B cell (primary cell): Measurements from ENCODE around the gene ZNF84. TPM values are rescaled to one million over a fixed set of nuclear protein-coding genes. Genes with fewer than 3 reads are reported as not detected.
A peak's percentile ranks its signal among the peaks of the same experiment; 100 is the strongest.

ENCODE experiments used
- ATAC-seq: fragments of 200-7000 bp; cut with Tn5 transposase; one replicate; pipeline ENCODE4 v1.10.0; 2021; ENCODE audit warnings: low read depth, mild to moderate bottlenecking, moderate number of reproducible peaks, moderate library complexity
- CTCF ChIA-PET: fragments of 350-600 bp; sonication (Branson Sonifier 250); formaldehyde crosslinking; loops from one replicate; lab custom pipeline; 2021; ENCODE audit warnings: antibody characterized with exemption, inconsistent platforms; lab: Charles Lee
- POLR2A ChIA-PET: fragments of 350-600 bp; sonication (Branson Sonifier 250); formaldehyde crosslinking; loops from one replicate; lab custom pipeline; 2021; ENCODE audit warnings: antibody characterized with exemption; lab: Charles Lee
- DNase-seq: peaks from one replicate; pipeline ENCODE4 v3.0.0; 2013
- H2AFZ ChIP-seq: 2 replicates; pipeline ENCODE4 v1.6.1; 2012; ENCODE audit warnings: mild to moderate bottlenecking, low read depth, low read length; ENCODE audit not compliant: insufficient read depth, poor library complexity, severe bottlenecking
- H3K27ac ChIP-seq, 2 donors: 1 replicate in 1 of 2; 2 replicates in 1 of 2; pipeline ENCODE4 v1.5.1; 2012 to 2013; ENCODE audit warnings: low read length in 2 of 2, mild to moderate bottlenecking in 2 of 2, moderate library complexity in 1 of 2
- H3K27me3 ChIP-seq, 4 experiments: fragments of 200-600 bp in 1 of 4; sonication (generic) in 1 of 4; replicated peaks in 1 of 4; 1 replicate in 2 of 4; 2 replicates in 2 of 4; pipeline versions ENCODE4 v1.6.1 to v1.7.0; 2013 to 2016; ENCODE audit warnings: low read length in 3 of 4, mild to moderate bottlenecking in 2 of 4, mixed read lengths in 1 of 4, moderate library complexity in 1 of 4; ENCODE audit not compliant: insufficient read depth in 4 of 4, control insufficient read depth in 3 of 4; ENCODE audit errors: control extremely low read depth in 1 of 4
- H3K36me3 ChIP-seq, 2 experiments: replicated peaks in 1 of 2; 1 replicate in 1 of 2; 2 replicates in 1 of 2; pipeline versions ENCODE4 v1.6.1 to v1.7.1; 2013; ENCODE audit warnings: low read length in 1 of 2; ENCODE audit not compliant: insufficient read depth in 2 of 2, control insufficient read depth in 1 of 2; ENCODE audit errors: control extremely low read depth in 1 of 2, extremely low read depth in 1 of 2
- H3K4me1 ChIP-seq, 2 donors: fragments of 200-600 bp in 1 of 2; sonication (generic) in 1 of 2; 1 replicate in 1 of 2; 2 replicates in 1 of 2; pipeline versions ENCODE4 v1.5.1 to v1.6.1; 2013 to 2017; ENCODE audit warnings: low read length in 2 of 2; ENCODE audit not compliant: control insufficient read depth in 2 of 2, insufficient read depth in 2 of 2
- H3K4me2 ChIP-seq: replicated peaks from 2 replicates; pipeline ENCODE3; 2012; ENCODE audit warnings: mild to moderate bottlenecking, low read depth, low read length; ENCODE audit not compliant: poor library complexity, severe bottlenecking
- H3K4me3 ChIP-seq, 5 experiments: fragments of 200-600 bp in 1 of 5; sonication (generic) in 1 of 5; 1 replicate in 3 of 5; 2 replicates in 2 of 5; pipeline versions ENCODE4 v1.5.1 to v1.7.0; 2011 to 2016; ENCODE audit warnings: low read length in 4 of 5, mild to moderate bottlenecking in 4 of 5, low read depth in 2 of 5, control low read depth in 1 of 5, moderate library complexity in 1 of 5; ENCODE audit not compliant: insufficient read depth in 1 of 5; ENCODE audit errors: control extremely low read depth in 1 of 5, extremely low read depth in 1 of 5
- H3K79me2 ChIP-seq: fragments of 200-600 bp; sonication (generic); one replicate; pipeline ENCODE4 v1.6.0; 2016; ENCODE audit warnings: low read length; ENCODE audit not compliant: control insufficient read depth, insufficient read depth
- H3K9ac ChIP-seq: fragments of 200-600 bp; sonication (generic); 2 replicates; pipeline ENCODE4 v1.6.1; 2017; ENCODE audit warnings: mild to moderate bottlenecking, low read length, moderate library complexity
- H3K9me3 ChIP-seq, 3 donors: one replicate each; pipeline versions ENCODE4 v1.6.1 to v1.7.1; 2013; ENCODE audit warnings: low read length in 2 of 3; ENCODE audit not compliant: control insufficient read depth in 2 of 3, insufficient read depth in 1 of 3; ENCODE audit errors: control extremely low read depth in 1 of 3
- H4K20me1 ChIP-seq: 2 replicates; pipeline ENCODE4 v1.6.0; 2012; ENCODE audit warnings: mild to moderate bottlenecking, low read length; ENCODE audit not compliant: insufficient read depth, control insufficient read depth, poor library complexity, severe bottlenecking
- H3K27ac Mint-ChIP-seq: one replicate; pipeline ENCODE4 v1.8.0; 2021; ENCODE audit warnings: mixed read lengths
- H3K27me3 Mint-ChIP-seq: one replicate; pipeline ENCODE4 v1.8.0; 2021; ENCODE audit warnings: mixed read lengths
- H3K4me1 Mint-ChIP-seq: one replicate; pipeline ENCODE4 v1.8.0; 2021; ENCODE audit warnings: mixed read lengths
- H3K4me3 Mint-ChIP-seq: one replicate; pipeline ENCODE4 v1.8.0; 2021; ENCODE audit warnings: mixed read lengths
- H3K9me3 Mint-ChIP-seq: one replicate; pipeline ENCODE4 v1.8.0; 2022; ENCODE audit warnings: mixed read lengths; ENCODE audit not compliant: insufficient read depth
- EZH2 ChIP-seq: IDR thresholded peaks from 2 replicates; pipeline ENCODE4 v1.6.1; 2012; ENCODE audit warnings: borderline replicate concordance, low read depth, mild to moderate bottlenecking, moderate library complexity, low read length; ENCODE audit not compliant: insufficient read depth, poor library complexity, severe bottlenecking
- WGBS: methylation state at CpG from one replicate; pipeline ENCODE4 v1.1.5; 2013; ENCODE audit warnings: missing lambda C conversion rate; ENCODE audit not compliant: insufficient coverage; 5-methylcytosine and 5-hydroxymethylcytosine counted together
- intact Hi-C: fragments of 100-400 bp; cut with micrococcal nuclease; formaldehyde crosslinking; loops from one replicate; pipeline ENCODE4 v1.10.0; 2022
- polyA plus RNA-seq: library from polyadenylated mRNA; depleted of rRNA; stranded (reverse); fragments of >200 nt; gene quantifications from 2 replicates; pipeline ENCODE4 v1.2.3, GENCODE V29; 2012
- total RNA-seq, 2 donors: library from RNA; stranded (reverse); fragments of 120-200 nt in 1 of 2; gene quantifications; 1 replicate in 1 of 2; 2 replicates in 1 of 2; pipeline versions ENCODE4 v1.2.3 to v1.2.4, GENCODE V29; 2013 to 2022
- TF ChIP-seq, protein P1 (sequence below): fragments of 200-600 bp; IDR thresholded peaks from one replicate; pipeline ENCODE4 v1.8.0; 2022; ENCODE audit warnings: antibody characterized with exemption, mild to moderate bottlenecking

Gene ZNF84
- total and polyA plus RNA-seq, 2 donors (not counting 1 experiment from before 2014, with no cell fraction given): 17.6 to 48.4 TPM

DNA sequence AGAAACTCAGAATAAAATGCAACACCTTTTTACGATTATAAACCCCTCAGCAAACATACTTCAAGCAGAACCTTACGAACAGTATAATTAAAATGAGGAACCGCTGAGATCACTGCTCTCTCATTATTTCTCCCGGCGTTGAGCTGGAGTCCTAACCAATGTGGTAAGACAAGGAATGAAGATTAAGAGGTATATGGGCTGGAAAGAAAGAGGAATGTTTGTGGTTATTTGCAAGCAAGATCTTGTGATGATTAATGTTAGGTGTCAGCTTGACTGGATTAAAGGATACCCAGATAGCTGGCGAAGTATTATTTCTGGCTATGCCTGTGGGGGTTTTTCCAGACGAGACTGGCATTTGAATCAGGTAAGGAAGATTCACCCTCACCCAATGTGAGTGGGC, 10.3 kb upstream of the ZNF84 start:
- no peak for ATAC-seq

DNA sequence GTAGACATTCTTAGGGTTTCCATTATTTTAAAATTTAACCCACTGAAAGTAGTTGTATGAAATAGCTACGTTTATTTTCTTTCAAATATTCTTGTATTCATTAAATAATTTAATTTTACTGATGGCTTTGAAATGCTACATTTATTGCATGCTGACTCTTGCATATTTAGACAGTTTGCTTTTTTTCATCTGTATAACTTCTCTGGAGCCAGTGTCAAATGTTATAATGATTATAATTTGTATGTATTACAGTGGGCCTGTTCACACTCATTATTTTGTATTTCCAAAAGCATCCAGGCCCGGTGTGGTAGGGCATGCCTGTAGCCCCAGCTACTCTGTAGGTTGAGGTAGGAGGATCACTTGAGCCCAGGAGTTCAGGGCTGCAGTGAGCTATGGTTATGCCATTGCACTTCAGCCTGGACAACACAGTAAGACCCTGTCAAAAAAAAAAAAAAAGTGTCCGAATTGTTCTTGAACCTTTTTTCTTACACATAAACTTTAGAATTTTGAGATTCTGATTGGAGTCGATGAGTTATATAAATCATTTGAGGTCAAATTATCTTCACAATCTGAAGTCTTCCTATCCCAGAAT, 905 bp downstream of the ZNF84 start:
- peaks cover 3% of the 10 kb centered on the region for H3K27me3 Mint-ChIP-seq
- intact Hi-C loops: no loop called here
- TF ChIP-seq, protein P1, sequence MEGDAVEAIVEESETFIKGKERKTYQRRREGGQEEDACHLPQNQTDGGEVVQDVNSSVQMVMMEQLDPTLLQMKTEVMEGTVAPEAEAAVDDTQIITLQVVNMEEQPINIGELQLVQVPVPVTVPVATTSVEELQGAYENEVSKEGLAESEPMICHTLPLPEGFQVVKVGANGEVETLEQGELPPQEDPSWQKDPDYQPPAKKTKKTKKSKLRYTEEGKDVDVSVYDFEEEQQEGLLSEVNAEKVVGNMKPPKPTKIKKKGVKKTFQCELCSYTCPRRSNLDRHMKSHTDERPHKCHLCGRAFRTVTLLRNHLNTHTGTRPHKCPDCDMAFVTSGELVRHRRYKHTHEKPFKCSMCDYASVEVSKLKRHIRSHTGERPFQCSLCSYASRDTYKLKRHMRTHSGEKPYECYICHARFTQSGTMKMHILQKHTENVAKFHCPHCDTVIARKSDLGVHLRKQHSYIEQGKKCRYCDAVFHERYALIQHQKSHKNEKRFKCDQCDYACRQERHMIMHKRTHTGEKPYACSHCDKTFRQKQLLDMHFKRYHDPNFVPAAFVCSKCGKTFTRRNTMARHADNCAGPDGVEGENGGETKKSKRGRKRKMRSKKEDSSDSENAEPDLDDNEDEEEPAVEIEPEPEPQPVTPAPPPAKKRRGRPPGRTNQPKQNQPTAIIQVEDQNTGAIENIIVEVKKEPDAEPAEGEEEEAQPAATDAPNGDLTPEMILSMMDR: no peak
- no peak for TF ChIP-seq EZH2

More for the DNA sequence above, 10.3 kb upstream of the ZNF84 start:
- Histone ChIP-seq H3K9ac (no peak overlapping the region), H3K4me2 (no peak overlapping the region), H3K9me3 (peaks cover 0 to 52% (median 47%) of the 10 kb centered on the region in 3 donors), H2AFZ (no peak overlapping the region), H4K20me1 (no peaks in the 10 kb centered on the region), H3K4me1 (no peaks in the 10 kb centered on the region), H3K27me3 (no peaks in the 10 kb centered on the region), H3K36me3 (no peaks in the 10 kb centered on the region), H3K4me3 (no peak overlapping the region), H3K79me2 (no peaks in the 10 kb centered on the region), H3K27ac (no peak overlapping the region)
- Mint-ChIP-seq H3K27me3 (no peaks in the 10 kb centered on the region), H3K4me1 (no peaks in the 10 kb centered on the region), H3K4me3 (no peak overlapping the region), H3K27ac (no peak overlapping the region), H3K9me3 (peaks cover 21% of the 10 kb centered on the region)
- CTCF ChIA-PET: no interaction called here
- no peak for TF ChIP-seq EZH2
- TF ChIP-seq, protein P1: no peak
- no peak for DNase-seq
- 100% methylated on average over 2 of the region's 7 CpGs for WGBS
- intact Hi-C loops: no loop called here
- POLR2A ChIA-PET: no interaction called here

More for the DNA sequence above, 905 bp downstream of the ZNF84 start:
- peak overlapping the region; percentile 88 to 95 for H3K27ac ChIP-seq
- peaks cover 19 to 26% of the 10 kb centered on the region in 2 experiments for H3K36me3 ChIP-seq
- H3K79me2 ChIP-seq: peaks cover 42% of the 10 kb centered on the region
- H3K4me1 Mint-ChIP-seq: peaks cover 13% of the 10 kb centered on the region
- H3K27ac Mint-ChIP-seq: peak overlapping the region; percentile 99
- peaks cover 7 to 10% of the 10 kb centered on the region in 2 donors for H3K4me1 ChIP-seq
- peaks cover 27 to 69% (median 42%) of the 10 kb centered on the region in 3 donors for H3K9me3 ChIP-seq
- DNase-seq: no peak
- 100% methylated on average over 1 of the region's 4 CpGs for WGBS
- peak overlapping the region; percentile 51 to 82 (median 69) for H3K4me3 ChIP-seq
- ATAC-seq: no peak
- H3K4me2 ChIP-seq: peak overlapping the region; percentile 79
- H3K9me3 Mint-ChIP-seq: peaks cover 20% of the 10 kb centered on the region
- peak overlapping the region; percentile 84 for H3K9ac ChIP-seq
- H2AFZ ChIP-seq: peak overlapping the region; percentile 70
- no peaks in the 10 kb centered on the region for H3K27me3 ChIP-seq
- ChIA-PET CTCF (no interaction called here), POLR2A (interaction anchor here (1.6 to 1.8 kb wide), 3 partner anchors 42 to 129 kb away, joined by 3 to 6 read pairs (median 5); partner anchors contain the start of gene ZNF26)
- H4K20me1 ChIP-seq: no peaks in the 10 kb centered on the region
- H3K4me3 Mint-ChIP-seq: peak overlapping the region; percentile 97
